ENCODE measurements around the gene PRDM12.

The PRDM12 gene

GRCh38 chr9:130665029-130665430 lies 636 bp downstream of the PRDM12 start:
- H3K9me3 ChIP-seq (ENCODE audit: low read length): no peaks in the 10 kb centered on the region
- no peaks in the 10 kb centered on the region for H3K9me2 ChIP-seq (ENCODE audit: low read depth, low read length)
- H3K4me1 ChIP-seq (ENCODE audit: insufficient read depth, low read length, severe bottlenecking): no peaks in the 10 kb centered on the region
- no peak overlapping the region for H3K4me2 ChIP-seq (ENCODE audit: low read length)
- TF ChIP-seq EZH2 (IDR thresholded peaks at IDR 0.05; ENCODE audit: borderline replicate concordance, low read length): no peak
- no peak for TF ChIP-seq CTCF (IDR thresholded peaks at IDR 0.05; ENCODE audit: low read length)
- no peaks in the 10 kb centered on the region for H3K36me3 ChIP-seq (ENCODE audit: insufficient read depth, low read length)
- no peaks in the 10 kb centered on the region for H3K27me3 ChIP-seq (ENCODE audit: insufficient read depth, low read length)
- no peaks in the 10 kb centered on the region for H3F3A ChIP-seq (ENCODE audit: insufficient read depth, low read length)
- no peak overlapping the region for H3K4me3 ChIP-seq (ENCODE audit: low read depth, low read length, poor library complexity, severe bottlenecking)
- H3K9ac ChIP-seq (ENCODE audit: low read length): no peak overlapping the region
- H3K27ac ChIP-seq (ENCODE audit: low read depth, low read length, poor library complexity, severe bottlenecking): no peak overlapping the region
- no peak overlapping the region for H2AFZ ChIP-seq (ENCODE audit: low read length)
- H4K20me1 ChIP-seq (ENCODE audit: insufficient read depth, low read length): no peaks in the 10 kb centered on the region
- H3K79me2 ChIP-seq (ENCODE audit: insufficient read depth, low read length): no peaks in the 10 kb centered on the region

GRCh38 chr9:130665431-130666392 lies 1.3 kb downstream of the PRDM12 start:
- Histone ChIP-seq H3K9ac (ENCODE audit: low read length) (no peak overlapping the region), H3K9me3 (ENCODE audit: low read length) (no peaks in the 10 kb centered on the region), H3F3A (ENCODE audit: insufficient read depth, low read length) (no peaks in the 10 kb centered on the region), H3K27ac (ENCODE audit: low read depth, low read length, poor library complexity, severe bottlenecking) (no peak overlapping the region), H3K27me3 (ENCODE audit: insufficient read depth, low read length) (0 out of 2 replicates have a peak, but pooled peaks cover 3% of the 10 kb centered on the region), H4K20me1 (ENCODE audit: insufficient read depth, low read length) (no peaks in the 10 kb centered on the region), H3K79me2 (ENCODE audit: insufficient read depth, low read length) (no peaks in the 10 kb centered on the region), H3K4me3 (ENCODE audit: low read depth, low read length, poor library complexity, severe bottlenecking) (no peak overlapping the region), H3K4me2 (ENCODE audit: low read length) (no peak overlapping the region), H2AFZ (ENCODE audit: low read length) (no peak overlapping the region), H3K36me3 (ENCODE audit: insufficient read depth, low read length) (no peaks in the 10 kb centered on the region), H3K4me1 (ENCODE audit: insufficient read depth, low read length, severe bottlenecking) (no peaks in the 10 kb centered on the region), H3K9me2 (ENCODE audit: low read depth, low read length) (no peaks in the 10 kb centered on the region)
- no peak for TF ChIP-seq CTCF (IDR thresholded peaks at IDR 0.05; ENCODE audit: low read length)

- H3F3A ChIP-seq (ENCODE audit: insufficient read depth, low read length): no peaks in the 10 kb centered on the region
- H3K36me3 ChIP-seq (ENCODE audit: insufficient read depth, low read length): no peaks in the 10 kb centered on the region
- no peak overlapping the region for H3K27ac ChIP-seq (ENCODE audit: low read depth, low read length, poor library complexity, severe bottlenecking)
- no peak overlapping the region for H3K4me2 ChIP-seq (ENCODE audit: low read length)
- H3K9me2 ChIP-seq (ENCODE audit: low read depth, low read length): no peaks in the 10 kb centered on the region
- H3K4me1 ChIP-seq (ENCODE audit: insufficient read depth, low read length, severe bottlenecking): no peaks in the 10 kb centered on the region
- H3K4me3 ChIP-seq (ENCODE audit: low read depth, low read length, poor library complexity, severe bottlenecking): no peak overlapping the region
- no peak overlapping the region for H3K9ac ChIP-seq (ENCODE audit: low read length)
- no peaks in the 10 kb centered on the region for H3K9me3 ChIP-seq (ENCODE audit: low read length)
- 0 out of 2 replicates have a peak, but pooled peaks cover 3% of the 10 kb centered on the region for H3K27me3 ChIP-seq (ENCODE audit: insufficient read depth, low read length)
- no peaks in the 10 kb centered on the region for H3K79me2 ChIP-seq (ENCODE audit: insufficient read depth, low read length)
- no peak for TF ChIP-seq EZH2 (IDR thresholded peaks at IDR 0.05; ENCODE audit: borderline replicate concordance, low read length)
- TF ChIP-seq CTCF (IDR thresholded peaks at IDR 0.05; ENCODE audit: low read length): no peak
- no peaks in the 10 kb centered on the region for H4K20me1 ChIP-seq (ENCODE audit: insufficient read depth, low read length)
- H2AFZ ChIP-seq (ENCODE audit: low read length): no peak overlapping the region
Measured at GRCh38 chr9:130666393-130667119, 2.2 kb downstream of the PRDM12 start.

Data from OCI-LY1 (cell line).